ENCODE measurements around the gene RBM15. TPM values are rescaled to one million over a fixed set of nuclear protein-coding genes. Genes with fewer than 3 reads are reported as not detected.

RBM15 gene
- total RNA-seq, 1 donor from 2014 or later: 36.6 TPM

Other genes starting within 250 kb of the RBM15 start
- gene UBL4B, start 226.9 kb upstream of the RBM15 start, total RNA-seq: not detected
- gene SLC6A17, start 188.9 kb upstream of the RBM15 start, total RNA-seq: 1.7 TPM
- gene KCNC4, start 129.1 kb upstream of the RBM15 start, total RNA-seq: 10.1 TPM
- gene SLC16A4, start 51.6 kb downstream of the RBM15 start, total RNA-seq: 6.4 TPM
- gene LAMTOR5, start 68.3 kb downstream of the RBM15 start, total RNA-seq: 66.5 TPM
- gene PROK1, start 111.8 kb downstream of the RBM15 start, total RNA-seq: 7.4 TPM
- not detected for gene KCNA10, start 179.8 kb downstream of the RBM15 start, total RNA-seq

Data from vagina (tissue), 1 donor.